ENCODE measurements around the gene NF2. TPM values are rescaled to one million over a fixed set of nuclear protein-coding genes. Genes with fewer than 3 reads are reported as not detected.

Gene NF2
- total and polyA plus RNA-seq, 12 donors = 12.2 to 67.4 (median 45.5) TPM

DNA sequence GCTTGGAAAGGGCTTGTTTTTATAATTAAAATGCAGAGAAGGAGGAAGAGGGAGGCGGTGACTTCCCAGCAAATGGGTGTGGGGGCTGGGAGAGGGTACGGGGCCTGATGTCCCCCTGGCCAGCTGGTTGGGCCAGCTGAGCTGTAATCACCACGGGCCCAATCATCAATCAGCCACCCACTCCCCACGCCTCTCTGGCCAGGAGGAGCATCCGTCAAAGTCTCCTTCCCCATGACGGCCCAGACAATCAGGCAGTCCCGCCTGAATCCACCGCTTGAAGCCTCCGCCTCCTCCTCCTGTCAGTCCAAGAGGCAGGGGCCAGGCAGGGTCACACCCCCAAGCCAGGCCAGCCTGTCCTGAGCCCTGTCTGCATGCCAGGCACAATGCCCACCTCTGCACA is 103.1 kb downstream of the NF2 start:
- Histone ChIP-seq H3K36me3 (replicated peaks in 1 of 2) (no peaks in the 10 kb centered on the region), H3K9me3 (replicated peaks in 1 of 3) (no peaks in the 10 kb centered on the region), H3K4me3 (no peak overlapping the region), H3K4me1 (replicated peaks in 1 of 2) (peaks cover 14 to 38% of the 10 kb centered on the region in 2 donors), H3K27me3 (no peaks in the 10 kb centered on the region), H3K27ac (no peak overlapping the region)
- 64 to 78% (median 72%) methylated on average over 6 to 9 of the region's 9 CpGs for WGBS, 4 donors
- intact Hi-C loops (cut with DNase I) = loop anchor here in 1 of 2 donors (10.0 kb wide), 1 partner anchor 298 kb away; no protein-coding TSS in a partner anchor
- DNase-seq = no peak
- TF ChIP-seq POLR2A (IDR thresholded peaks at IDR 0.05) = no peak
- TF ChIP-seq, protein P1, sequence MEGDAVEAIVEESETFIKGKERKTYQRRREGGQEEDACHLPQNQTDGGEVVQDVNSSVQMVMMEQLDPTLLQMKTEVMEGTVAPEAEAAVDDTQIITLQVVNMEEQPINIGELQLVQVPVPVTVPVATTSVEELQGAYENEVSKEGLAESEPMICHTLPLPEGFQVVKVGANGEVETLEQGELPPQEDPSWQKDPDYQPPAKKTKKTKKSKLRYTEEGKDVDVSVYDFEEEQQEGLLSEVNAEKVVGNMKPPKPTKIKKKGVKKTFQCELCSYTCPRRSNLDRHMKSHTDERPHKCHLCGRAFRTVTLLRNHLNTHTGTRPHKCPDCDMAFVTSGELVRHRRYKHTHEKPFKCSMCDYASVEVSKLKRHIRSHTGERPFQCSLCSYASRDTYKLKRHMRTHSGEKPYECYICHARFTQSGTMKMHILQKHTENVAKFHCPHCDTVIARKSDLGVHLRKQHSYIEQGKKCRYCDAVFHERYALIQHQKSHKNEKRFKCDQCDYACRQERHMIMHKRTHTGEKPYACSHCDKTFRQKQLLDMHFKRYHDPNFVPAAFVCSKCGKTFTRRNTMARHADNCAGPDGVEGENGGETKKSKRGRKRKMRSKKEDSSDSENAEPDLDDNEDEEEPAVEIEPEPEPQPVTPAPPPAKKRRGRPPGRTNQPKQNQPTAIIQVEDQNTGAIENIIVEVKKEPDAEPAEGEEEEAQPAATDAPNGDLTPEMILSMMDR (IDR thresholded peaks at IDR 0.05) = no peak

DNA sequence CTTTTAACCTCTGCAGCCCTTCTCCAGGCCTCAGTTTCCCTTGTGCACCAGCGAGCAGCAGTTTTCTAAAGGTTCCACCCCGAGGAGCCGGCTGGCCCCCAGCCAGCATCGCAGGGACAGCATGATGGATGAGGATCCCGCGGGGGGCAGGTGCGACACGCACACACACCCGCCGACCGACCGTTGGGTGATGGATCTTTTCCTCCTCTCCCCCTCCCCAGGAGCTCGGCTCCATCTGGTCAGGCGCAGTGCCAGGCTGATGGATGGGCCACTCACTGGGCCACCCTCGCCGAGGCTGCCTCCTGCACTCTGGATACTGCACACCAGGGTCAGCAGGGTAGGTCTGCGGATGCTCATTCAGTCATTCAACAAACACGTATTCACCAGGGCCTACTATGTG is 103.6 kb downstream of the NF2 start:
- Histone ChIP-seq H3K27me3 (no peaks in the 10 kb centered on the region), H3K36me3 (replicated peaks in 1 of 2) (no peaks in the 10 kb centered on the region), H3K9me3 (replicated peaks in 1 of 3) (no peaks in the 10 kb centered on the region), H3K4me3 (no peak overlapping the region), H3K4me1 (replicated peaks in 1 of 2) (peaks cover 9 to 33% of the 10 kb centered on the region in 2 donors), H3K27ac (no peak overlapping the region)
- intact Hi-C loops (cut with DNase I) = loop anchor here in 1 of 2 donors (10.0 kb wide), 1 partner anchor 298 kb away; no protein-coding TSS in a partner anchor
- 41 to 78% (median 47%) methylated on average over 4 to 18 of the region's 18 CpGs for WGBS, 4 donors
- no peak for DNase-seq
- TF ChIP-seq POLR2A (IDR thresholded peaks at IDR 0.05) = no peak

DNA sequence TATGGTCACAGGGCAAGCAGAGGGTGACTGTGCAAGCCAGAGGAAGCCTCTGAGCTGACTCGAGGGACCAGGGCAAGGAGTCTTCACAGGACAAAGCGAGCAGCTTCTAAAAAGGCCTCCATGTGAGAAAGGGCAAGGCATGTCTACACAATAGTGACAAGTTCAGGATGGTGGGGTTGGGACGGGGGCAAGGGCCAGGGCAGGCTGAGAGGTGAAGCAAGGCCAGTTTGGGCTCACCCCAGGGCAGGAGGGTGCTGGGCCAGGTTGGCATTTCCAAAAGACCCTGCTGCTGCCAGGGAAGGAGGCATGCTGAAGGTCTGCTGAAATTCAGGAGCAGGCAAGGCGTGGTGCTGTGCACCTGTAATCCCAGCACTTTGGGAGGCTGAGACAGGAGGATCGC is 104.0 kb downstream of the NF2 start:
- intact Hi-C loops (cut with DNase I) = loop anchor here in 1 of 2 donors (10.0 kb wide), 1 partner anchor 297 kb away; no protein-coding TSS in a partner anchor
- no peaks in the 10 kb centered on the region for H3K27me3 ChIP-seq
- H3K27ac ChIP-seq = no peak overlapping the region
- TF ChIP-seq, protein P1 (IDR thresholded peaks at IDR 0.05) = no peak
- no peak for TF ChIP-seq POLR2A (IDR thresholded peaks at IDR 0.05)
- no peaks in the 10 kb centered on the region for H3K9me3 ChIP-seq (replicated peaks in 1 of 3)
- H3K4me3 ChIP-seq = no peak overlapping the region
- H3K4me1 ChIP-seq (replicated peaks in 1 of 2) = peaks cover 5 to 28% of the 10 kb centered on the region in 2 donors
- DNase-seq = no peak
- 86 to 95% (median 91%) methylated on average over 5 of the region's 5 CpGs for WGBS, 4 donors
- no peaks in the 10 kb centered on the region for H3K36me3 ChIP-seq (replicated peaks in 1 of 2)

DNA sequence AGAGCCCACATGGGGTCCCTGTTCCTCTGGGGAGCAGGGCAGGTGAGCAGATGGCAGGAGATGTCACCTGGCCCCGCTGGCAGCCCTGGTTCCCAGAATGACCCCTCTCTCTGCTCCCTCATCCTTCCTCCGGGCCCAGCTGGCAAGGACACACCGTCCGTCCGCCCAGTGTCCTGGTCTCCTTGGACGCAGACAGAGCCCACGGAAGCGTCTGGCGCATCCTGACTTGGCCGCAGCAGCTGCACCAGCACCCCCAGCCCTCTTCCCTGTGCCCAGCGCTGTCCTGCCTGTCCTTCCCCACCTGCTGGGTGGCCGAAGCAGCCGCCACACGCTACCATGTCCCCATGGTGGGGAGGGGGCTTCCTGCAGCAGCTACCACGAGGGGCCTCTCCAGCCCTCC is 106.8 kb downstream of the NF2 start:
- intact Hi-C loops (cut with DNase I) = no loop called here
- no peak for DNase-seq
- no peak for TF ChIP-seq POLR2A (IDR thresholded peaks at IDR 0.05)
- TF ChIP-seq, protein P1 (IDR thresholded peaks at IDR 0.05) = no peak
- H3K27me3 ChIP-seq = no peaks in the 10 kb centered on the region
- H3K36me3 ChIP-seq (replicated peaks in 1 of 2) = no peaks in the 10 kb centered on the region
- peaks cover 0 to 14% of the 10 kb centered on the region in 2 donors for H3K4me1 ChIP-seq (replicated peaks in 1 of 2)
- 67 to 78% (median 73%) methylated on average over 3 to 15 of the region's 15 CpGs for WGBS, 4 donors
- no peak overlapping the region for H3K27ac ChIP-seq
- no peak overlapping the region for H3K4me3 ChIP-seq
- no peaks in the 10 kb centered on the region for H3K9me3 ChIP-seq (replicated peaks in 1 of 3)

DNA sequence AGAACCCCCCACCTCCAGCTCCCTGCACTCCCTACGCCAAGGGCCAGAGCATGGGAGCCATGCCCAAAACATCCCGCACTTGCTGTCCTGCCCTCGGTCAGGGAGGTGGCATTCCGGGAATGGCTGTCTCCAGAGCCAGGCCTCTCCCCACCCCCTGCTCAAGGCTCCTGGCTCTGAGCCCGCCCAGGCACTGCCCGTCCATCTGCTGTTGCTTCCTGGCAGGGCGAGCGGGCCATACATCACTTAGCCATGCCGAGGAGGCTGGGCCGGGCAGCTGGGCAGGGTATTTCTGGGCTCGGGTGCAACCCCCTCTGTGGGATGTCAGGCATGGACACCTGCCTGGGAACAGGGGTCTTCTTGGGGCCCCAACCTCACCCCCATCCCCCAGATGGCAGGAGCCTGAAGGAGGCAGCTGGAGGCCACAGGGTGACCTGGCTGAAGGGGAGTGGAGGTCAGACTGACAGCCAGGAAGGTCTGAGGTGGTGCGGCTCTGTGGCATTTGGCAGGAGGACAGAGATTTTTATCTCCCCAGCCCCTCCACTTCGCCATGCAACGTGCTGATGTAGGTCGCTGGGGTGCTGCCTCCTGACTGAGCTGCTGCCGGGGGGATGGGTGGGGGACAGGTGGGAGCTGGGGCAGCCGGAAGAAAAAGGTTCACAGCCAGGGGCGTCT is 107.6 kb downstream of the NF2 start:
- intact Hi-C loops (cut with DNase I) = no loop called here
- Histone ChIP-seq H3K36me3 (replicated peaks in 1 of 2) (no peaks in the 10 kb centered on the region), H3K9me3 (replicated peaks in 1 of 3) (no peaks in the 10 kb centered on the region), H3K4me3 (no peak overlapping the region), H3K27me3 (no peaks in the 10 kb centered on the region), H3K4me1 (replicated peaks in 1 of 2) (peaks cover 0 to 13% of the 10 kb centered on the region in 2 donors), H3K27ac (no peak overlapping the region)
- TF ChIP-seq POLR2A (IDR thresholded peaks at IDR 0.05) = no peak
- TF ChIP-seq, protein P1 (IDR thresholded peaks at IDR 0.05) = no peak
- 21 to 66% (median 28%) methylated on average over 3 to 18 of the region's 18 CpGs for WGBS, 4 donors
- DNase-seq = peak; percentile 85 to 96 (median 93)
